A549 (cell line): Measurements from ENCODE around the gene CA9. TPM values are rescaled to one million over a fixed set of nuclear protein-coding genes. Genes with fewer than 3 reads are reported as not detected.

Source experiments
- ATAC-seq, 2 experiments: fragments of 200-7000 bp in 1 of 2; fragments of >200 bp in 1 of 2; cut with Nextera tagmentation in 1 of 2; cut with Tn5 transposase in 1 of 2; 3 replicates each; pipeline versions ENCODE4 v1.8.0 to v1.9.1; 2018 to 2020; ENCODE audit warnings: mild to moderate bottlenecking in 1 of 2, moderate library complexity in 1 of 2
- CTCF ChIA-PET: fragments of 300-600 bp; sonication (Branson Sonifier 250); formaldehyde crosslinking; extraction: SDS; loops from one replicate; lab custom pipeline; 2021; ENCODE audit warnings: antibody characterized with exemption, inconsistent platforms; lab: Yijun Ruan, JAX
- POLR2A ChIA-PET: fragments of 350-600 bp; formaldehyde crosslinking; extraction: SDS; loops from one replicate; lab custom pipeline; 2021; ENCODE audit warnings: antibody characterized with exemption, inconsistent platforms; lab: Yijun Ruan, JAX
- DNase-seq, 2 experiments: peaks; one replicate each; pipeline versions ENCODE4 v3.0.0 to v3.0.0-alpha.2; 2011 to 2016; ENCODE audit warnings: low read depth in 1 of 2, low spot score in 1 of 2
- FAIRE-seq: peaks from 2 replicates; lab custom pipeline; 2011; peaks lifted over from hg19 to GRCh38; lab: Jason Lieb, UNC
- H3K27ac ChIP-seq, 2 experiments: fragments of >200 bp; sonication (Bioruptor Twin); formaldehyde crosslinking; 3 replicates each; pipeline ENCODE4 v1.5.1; 2016 to 2017
- H3K4me1 ChIP-seq: fragments of >200 bp; sonication (Bioruptor Twin); formaldehyde crosslinking; 3 replicates; pipeline ENCODE4 v1.6.1; 2016
- H3K4me2 ChIP-seq: fragments of >200 bp; sonication (Bioruptor Twin); formaldehyde crosslinking; 3 replicates; pipeline ENCODE4 v1.6.1; 2016
- H3K4me3 ChIP-seq: fragments of >200 bp; sonication (Bioruptor Twin); formaldehyde crosslinking; 3 replicates; pipeline ENCODE4 v1.5.1; 2016
- H3K9me3 ChIP-seq: fragments of >200 bp; sonication (Bioruptor Twin); formaldehyde crosslinking; 3 replicates; pipeline ENCODE4 v1.6.1; 2016
- CBX8 ChIP-seq: fragments of 200-600 bp; sonication (generic); IDR thresholded peaks from 2 replicates; pipeline ENCODE4 v1.6.1; 2016
- HDAC2 ChIP-seq: fragments of 200-600 bp; sonication (generic); IDR thresholded peaks from 2 replicates; pipeline ENCODE4 v1.6.1; 2016
- HOXB13 ChIP-seq: fragments of 250-450 bp; sonication (Bioruptor Pico); IDR thresholded peaks from 2 replicates; pipeline ENCODE4 v1.5.0; 2020; ENCODE audit warnings: low read depth, mild to moderate bottlenecking, moderate library complexity
- HOXB5 ChIP-seq: fragments of 250-450 bp; sonication (Bioruptor Pico); IDR thresholded peaks from 2 replicates; pipeline ENCODE4 v1.5.0; 2020; ENCODE audit warnings: mild to moderate bottlenecking, moderate library complexity
- JUNB ChIP-seq: fragments of >200 bp; sonication (Bioruptor Twin); formaldehyde crosslinking; IDR thresholded peaks from 2 replicates; pipeline ENCODE4 v1.6.1; 2016
- KDM1A ChIP-seq: fragments of 200-600 bp; sonication (generic); IDR thresholded peaks from 2 replicates; pipeline ENCODE4 v1.6.1; 2016; ENCODE audit warnings: low read depth, mild to moderate bottlenecking
- MAFK ChIP-seq: fragments of 450-650 bp; IDR thresholded peaks from 2 replicates; pipeline ENCODE4 v1.6.1; 2014; ENCODE audit not compliant: partially characterized antibody
- RAD21 ChIP-seq, 2 experiments: fragments of >200 bp in 1 of 2; sonication (Bioruptor Twin) in 1 of 2; formaldehyde crosslinking in 1 of 2; IDR thresholded peaks in 1 of 2; conservative IDR thresholded peaks in 1 of 2; 2 replicates in 1 of 2; 3 replicates in 1 of 2; pipeline ENCODE4 v1.6.1; 2012 to 2018; ENCODE audit warnings: inconsistent platforms in 1 of 2
- RNF2 ChIP-seq: fragments of 200-600 bp; sonication (generic); IDR thresholded peaks from 2 replicates; pipeline ENCODE4 v1.6.1; 2016; ENCODE audit warnings: low read depth, mild to moderate bottlenecking, antibody characterized with exemption, moderate library complexity, borderline replicate concordance
- TP53 ChIP-seq: fragments of 250-450 bp; sonication (Bioruptor Pico); IDR thresholded peaks from 2 replicates; pipeline ENCODE4 v1.5.0; 2021; ENCODE audit warnings: mild to moderate bottlenecking, moderate library complexity
- ZC3H11A ChIP-seq: fragments of 450-650 bp; IDR thresholded peaks from 2 replicates; pipeline ENCODE4 v1.6.1; 2014; ENCODE audit warnings: antibody characterized with exemption, mild to moderate bottlenecking
- ZNF302 ChIP-seq: fragments of 250-450 bp; sonication (Bioruptor Pico); IDR thresholded peaks from 2 replicates; pipeline ENCODE4 v1.9.0; 2021; ENCODE audit warnings: inconsistent platforms, mild to moderate bottlenecking, moderate library complexity
- ZSCAN20 ChIP-seq: fragments of 250-450 bp; sonication (Bioruptor Pico); IDR thresholded peaks from 2 replicates; pipeline ENCODE4 v1.8.0; 2022; ENCODE audit warnings: mild to moderate bottlenecking, moderate library complexity
- WGBS: methylation state at CpG from one replicate; pipeline ENCODE4 v1.1.6; 2017; ENCODE audit errors: missing lambda C conversion rate; 5-methylcytosine and 5-hydroxymethylcytosine counted together
- polyA plus RNA-seq, 4 experiments: library from polyadenylated mRNA; depleted of rRNA in 3 of 4; stranded (reverse); fragments of >200 nt; fragmentation: RNase III in 1 of 4; extraction: RNeasy Plus Mini Kit Qiagen cat#74134 plus additional on column Dnase treatment in 1 of 4; gene quantifications; 2 replicates in 3 of 4; 3 replicates in 1 of 4; pipeline ENCODE4 v1.2.3, GENCODE V29; 2011 to 2017
- TF ChIP-seq, protein P1 (sequence below): fragments of >200 bp; sonication (Bioruptor Twin); formaldehyde crosslinking; IDR thresholded peaks from 2 replicates; pipeline ENCODE4 v1.6.1; 2016
- TF ChIP-seq, protein P2 (sequence below): fragments of 250-450 bp; sonication (Bioruptor Pico); IDR thresholded peaks from 2 replicates; pipeline ENCODE4 v1.5.0; 2021; ENCODE audit warnings: mild to moderate bottlenecking, moderate library complexity, borderline replicate concordance
- TF ChIP-seq, protein P3 (sequence below): fragments of 200-600 bp; sonication (generic); IDR thresholded peaks from 2 replicates; pipeline ENCODE4 v1.6.1; 2016; ENCODE audit warnings: antibody characterized with exemption, mild to moderate bottlenecking, moderate library complexity

Gene CA9
- polyA plus RNA-seq, 2 of the 4 experiments (the other 2 are of a cell fraction), result 4.5 to 16.3 TPM

DNA sequence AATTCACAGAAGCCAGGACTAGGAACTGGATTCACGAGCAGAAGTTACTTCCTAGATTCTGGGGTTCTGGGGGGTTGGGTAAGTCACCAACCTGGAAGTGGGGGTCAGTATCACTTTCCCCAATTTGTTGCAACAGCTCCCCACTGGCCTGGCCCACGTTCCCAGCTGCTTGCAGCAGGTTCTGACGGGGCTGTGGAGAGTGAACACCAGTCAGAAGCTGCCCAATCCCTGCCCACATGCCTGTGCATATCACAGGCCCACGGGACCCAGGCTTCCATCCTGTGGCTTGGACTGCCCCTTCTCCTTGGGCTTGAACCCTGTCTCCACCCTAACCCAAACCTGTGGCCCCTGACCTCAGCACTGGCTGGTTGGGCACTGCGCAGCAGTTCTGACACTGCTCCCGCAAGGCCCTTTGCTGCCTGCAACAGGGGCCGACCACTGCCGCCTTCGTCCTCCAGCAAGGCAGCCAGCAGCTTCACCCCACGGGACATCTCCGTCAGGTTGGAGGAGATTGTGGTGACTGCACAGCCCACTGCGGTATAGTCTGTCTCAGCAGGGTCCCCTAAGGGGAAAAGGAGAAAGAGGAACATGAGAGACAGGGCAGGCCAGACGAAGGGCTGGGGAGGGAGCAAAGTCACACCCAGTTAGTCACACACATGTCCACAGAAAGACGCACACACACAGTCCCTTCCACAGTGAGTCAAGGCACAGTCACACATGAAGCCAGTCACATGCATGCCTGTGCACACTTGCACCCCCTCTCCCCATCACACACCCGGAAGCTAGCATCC is 45.2 kb downstream of the CA9 start:
- FAIRE-seq, result no peak
- WGBS, result 91% methylated on average over 15 of the region's 15 CpGs
- H3K4me1 ChIP-seq, result no peaks in the 10 kb centered on the region
- no peak overlapping the region for H3K4me3 ChIP-seq
- CTCF ChIA-PET, result interaction anchor here (1.4 to 32.5 kb wide), 5 partner anchors 1 to 58 kb away, joined by 4 to 758 read pairs (median 8); partner anchors contain the start of genes ARHGEF39, CREB3, TLN1 and TPM2
- TF ChIP-seq ZSCAN20, result no peak
- TF ChIP-seq HOXB13 (CRISPR knock-in tag), result no peak
- TF ChIP-seq RAD21 (conservative IDR thresholded peaks at IDR 0.05 in 1 of 2, IDR thresholded peaks at IDR 0.05 in 1 of 2), result no peak
- POLR2A ChIA-PET, result no interaction called here
- H3K27ac ChIP-seq, result no peak overlapping the region
- H3K9me3 ChIP-seq, result no peaks in the 10 kb centered on the region
- H3K4me2 ChIP-seq, result no peak overlapping the region
- no peak for ATAC-seq
- DNase-seq, result no peak

DNA sequence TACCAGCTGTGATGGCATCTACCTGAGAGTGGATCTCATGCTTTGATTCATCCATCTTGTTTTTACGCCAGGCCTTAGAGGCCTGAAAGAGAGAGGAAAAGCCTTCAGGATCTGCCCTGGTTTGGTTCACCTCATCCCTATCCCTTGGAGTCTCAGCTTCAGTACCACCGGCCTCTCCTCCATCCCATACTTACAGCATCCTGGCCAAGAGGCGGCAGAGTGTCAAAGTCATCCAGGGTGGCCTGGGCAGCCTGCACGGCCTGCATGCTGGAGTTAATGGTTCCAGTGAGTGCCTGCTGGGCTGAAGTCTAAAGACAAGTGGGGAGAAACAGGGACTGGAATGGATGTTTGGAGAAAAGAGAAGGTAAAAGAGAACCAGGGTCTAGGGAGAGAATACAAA is 45.8 kb downstream of the CA9 start:
- no peak for DNase-seq
- POLR2A ChIA-PET, result no interaction called here
- no peaks in the 10 kb centered on the region for H3K9me3 ChIP-seq
- no peak for FAIRE-seq
- CTCF ChIA-PET, result interaction anchor here (31.4 to 32.5 kb wide), 2 partner anchors 2 to 16 kb away, joined by 758 read pairs; partner anchors contain the start of genes CREB3, TLN1 and TPM2
- H3K4me3 ChIP-seq, result no peak overlapping the region
- ATAC-seq, result no peak
- no peak overlapping the region for H3K4me2 ChIP-seq
- 93% methylated on average over 4 of the region's 4 CpGs for WGBS
- TF ChIP-seq ZNF302 (CRISPR knock-in tag), result no peak
- TF ChIP-seq, protein P1, sequence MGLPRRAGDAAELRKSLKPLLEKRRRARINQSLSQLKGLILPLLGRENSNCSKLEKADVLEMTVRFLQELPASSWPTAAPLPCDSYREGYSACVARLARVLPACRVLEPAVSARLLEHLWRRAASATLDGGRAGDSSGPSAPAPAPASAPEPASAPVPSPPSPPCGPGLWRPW, result no peak
- no peaks in the 10 kb centered on the region for H3K4me1 ChIP-seq
- no peak overlapping the region for H3K27ac ChIP-seq

DNA sequence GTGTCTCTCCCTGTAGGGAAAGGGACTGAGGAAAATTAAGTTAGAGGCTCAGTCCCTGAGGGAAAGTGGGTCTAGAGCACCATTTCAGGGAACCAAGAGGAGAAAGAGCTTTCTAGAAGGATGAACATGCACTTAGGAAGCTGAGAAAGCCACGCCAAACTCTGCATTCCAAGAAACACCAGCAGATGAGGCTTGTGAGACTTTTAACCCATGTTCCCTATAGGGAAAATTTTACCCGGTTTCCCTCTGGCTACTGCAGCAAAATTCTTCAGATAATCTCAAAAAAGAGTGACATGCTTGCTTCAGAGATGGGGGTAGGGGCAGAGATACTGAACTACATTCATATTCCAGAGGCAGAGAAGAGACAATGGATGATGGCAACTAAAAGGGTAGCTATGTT is 49.7 kb downstream of the CA9 start:
- H3K27ac ChIP-seq, result no peak overlapping the region
- WGBS, result 90% methylated on average over 2 of the region's 2 CpGs
- no peak overlapping the region for H3K4me2 ChIP-seq
- DNase-seq (no peak), FAIRE-seq (no peak), ATAC-seq (no peak)
- POLR2A ChIA-PET, result no interaction called here
- no peak for TF ChIP-seq KDM1A
- TF ChIP-seq RNF2, result no peak
- TF ChIP-seq ZC3H11A, result no peak
- TF ChIP-seq HDAC2, result no peak
- TF ChIP-seq, protein P2, sequence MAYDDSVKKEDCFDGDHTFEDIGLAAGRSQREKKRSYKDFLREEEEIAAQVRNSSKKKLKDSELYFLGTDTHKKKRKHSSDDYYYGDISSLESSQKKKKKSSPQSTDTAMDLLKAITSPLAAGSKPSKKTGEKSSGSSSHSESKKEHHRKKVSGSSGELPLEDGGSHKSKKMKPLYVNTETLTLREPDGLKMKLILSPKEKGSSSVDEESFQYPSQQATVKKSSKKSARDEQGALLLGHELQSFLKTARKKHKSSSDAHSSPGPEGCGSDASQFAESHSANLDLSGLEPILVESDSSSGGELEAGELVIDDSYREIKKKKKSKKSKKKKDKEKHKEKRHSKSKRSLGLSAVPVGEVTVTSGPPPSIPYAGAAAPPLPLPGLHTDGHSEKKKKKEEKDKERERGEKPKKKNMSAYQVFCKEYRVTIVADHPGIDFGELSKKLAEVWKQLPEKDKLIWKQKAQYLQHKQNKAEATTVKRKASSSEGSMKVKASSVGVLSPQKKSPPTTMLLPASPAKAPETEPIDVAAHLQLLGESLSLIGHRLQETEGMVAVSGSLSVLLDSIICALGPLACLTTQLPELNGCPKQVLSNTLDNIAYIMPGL (CRISPR knock-in tag), result no peak
- CTCF ChIA-PET, result interaction anchor here (3.1 to 31.4 kb wide), 3 partner anchors 20 to 65 kb away, joined by 10 to 758 read pairs (median 243); partner anchors contain the start of genes ARHGEF39, CCDC107, RMRP and TPM2
- peaks cover 17% of the 10 kb centered on the region for H3K4me1 ChIP-seq
- no peaks in the 10 kb centered on the region for H3K9me3 ChIP-seq
- no peak overlapping the region for H3K4me3 ChIP-seq

DNA sequence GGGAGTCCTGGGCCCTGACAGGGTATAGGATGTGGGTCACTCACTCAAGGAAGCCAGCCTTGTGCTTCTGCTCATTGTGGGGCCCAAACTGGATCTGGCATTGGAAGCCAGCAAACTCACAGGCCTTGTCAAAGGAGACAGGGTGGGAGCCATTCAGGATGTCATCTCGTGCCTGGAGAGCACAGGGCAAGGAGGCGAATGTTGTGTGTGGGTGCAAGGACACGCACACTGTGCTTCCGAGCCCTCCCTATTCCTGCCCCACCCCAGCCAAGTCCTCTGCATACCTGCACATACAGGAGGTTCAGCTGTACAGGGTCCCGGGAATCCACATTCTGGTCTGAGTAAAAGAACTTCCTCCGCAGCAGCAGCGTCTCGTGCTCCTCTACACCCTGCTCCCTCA is 50.2 kb downstream of the CA9 start:
- DNase-seq (no peak), ATAC-seq (no peak), FAIRE-seq (no peak)
- Histone ChIP-seq H3K27ac (no peak overlapping the region), H3K4me3 (no peak overlapping the region), H3K4me1 (peaks cover 22% of the 10 kb centered on the region), H3K9me3 (no peaks in the 10 kb centered on the region), H3K4me2 (no peak overlapping the region)
- POLR2A ChIA-PET, result no interaction called here
- TF ChIP-seq TP53 (CRISPR knock-in tag), result no peak
- TF ChIP-seq JUNB, result no peak
- no peak for TF ChIP-seq CBX8
- no peak for TF ChIP-seq HOXB5
- no peak for TF ChIP-seq RNF2
- TF ChIP-seq MAFK, result no peak
- TF ChIP-seq, protein P3, sequence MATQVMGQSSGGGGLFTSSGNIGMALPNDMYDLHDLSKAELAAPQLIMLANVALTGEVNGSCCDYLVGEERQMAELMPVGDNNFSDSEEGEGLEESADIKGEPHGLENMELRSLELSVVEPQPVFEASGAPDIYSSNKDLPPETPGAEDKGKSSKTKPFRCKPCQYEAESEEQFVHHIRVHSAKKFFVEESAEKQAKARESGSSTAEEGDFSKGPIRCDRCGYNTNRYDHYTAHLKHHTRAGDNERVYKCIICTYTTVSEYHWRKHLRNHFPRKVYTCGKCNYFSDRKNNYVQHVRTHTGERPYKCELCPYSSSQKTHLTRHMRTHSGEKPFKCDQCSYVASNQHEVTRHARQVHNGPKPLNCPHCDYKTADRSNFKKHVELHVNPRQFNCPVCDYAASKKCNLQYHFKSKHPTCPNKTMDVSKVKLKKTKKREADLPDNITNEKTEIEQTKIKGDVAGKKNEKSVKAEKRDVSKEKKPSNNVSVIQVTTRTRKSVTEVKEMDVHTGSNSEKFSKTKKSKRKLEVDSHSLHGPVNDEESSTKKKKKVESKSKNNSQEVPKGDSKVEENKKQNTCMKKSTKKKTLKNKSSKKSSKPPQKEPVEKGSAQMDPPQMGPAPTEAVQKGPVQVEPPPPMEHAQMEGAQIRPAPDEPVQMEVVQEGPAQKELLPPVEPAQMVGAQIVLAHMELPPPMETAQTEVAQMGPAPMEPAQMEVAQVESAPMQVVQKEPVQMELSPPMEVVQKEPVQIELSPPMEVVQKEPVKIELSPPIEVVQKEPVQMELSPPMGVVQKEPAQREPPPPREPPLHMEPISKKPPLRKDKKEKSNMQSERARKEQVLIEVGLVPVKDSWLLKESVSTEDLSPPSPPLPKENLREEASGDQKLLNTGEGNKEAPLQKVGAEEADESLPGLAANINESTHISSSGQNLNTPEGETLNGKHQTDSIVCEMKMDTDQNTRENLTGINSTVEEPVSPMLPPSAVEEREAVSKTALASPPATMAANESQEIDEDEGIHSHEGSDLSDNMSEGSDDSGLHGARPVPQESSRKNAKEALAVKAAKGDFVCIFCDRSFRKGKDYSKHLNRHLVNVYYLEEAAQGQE, result no peak
- WGBS, result 97% methylated on average over 8 of the region's 8 CpGs
- CTCF ChIA-PET, result interaction anchor here (3.1 to 31.4 kb wide), 3 partner anchors 20 to 66 kb away, joined by 10 to 758 read pairs (median 243); partner anchors contain the start of genes ARHGEF39, CCDC107, RMRP and TPM2
